ENCODE data around the gene C2CD4D. TPM values are rescaled to one million over a fixed set of nuclear protein-coding genes. Genes with fewer than 3 reads are reported as not detected.

The C2CD4D gene
- total RNA-seq, 1 donor from 2014 or later: 0.66 TPM

- intact Hi-C loops (cut with micrococcal nuclease): loop anchor here (1.0 to 5.0 kb wide), 13 partner anchors 28 to 509 kb away; partner anchors contain the start of genes CGN, MRPL9, RFX5 and RIIAD1
Measured at GRCh38 chr1:151790940-151791651, 48.5 kb downstream of the C2CD4D start.

DNA sequence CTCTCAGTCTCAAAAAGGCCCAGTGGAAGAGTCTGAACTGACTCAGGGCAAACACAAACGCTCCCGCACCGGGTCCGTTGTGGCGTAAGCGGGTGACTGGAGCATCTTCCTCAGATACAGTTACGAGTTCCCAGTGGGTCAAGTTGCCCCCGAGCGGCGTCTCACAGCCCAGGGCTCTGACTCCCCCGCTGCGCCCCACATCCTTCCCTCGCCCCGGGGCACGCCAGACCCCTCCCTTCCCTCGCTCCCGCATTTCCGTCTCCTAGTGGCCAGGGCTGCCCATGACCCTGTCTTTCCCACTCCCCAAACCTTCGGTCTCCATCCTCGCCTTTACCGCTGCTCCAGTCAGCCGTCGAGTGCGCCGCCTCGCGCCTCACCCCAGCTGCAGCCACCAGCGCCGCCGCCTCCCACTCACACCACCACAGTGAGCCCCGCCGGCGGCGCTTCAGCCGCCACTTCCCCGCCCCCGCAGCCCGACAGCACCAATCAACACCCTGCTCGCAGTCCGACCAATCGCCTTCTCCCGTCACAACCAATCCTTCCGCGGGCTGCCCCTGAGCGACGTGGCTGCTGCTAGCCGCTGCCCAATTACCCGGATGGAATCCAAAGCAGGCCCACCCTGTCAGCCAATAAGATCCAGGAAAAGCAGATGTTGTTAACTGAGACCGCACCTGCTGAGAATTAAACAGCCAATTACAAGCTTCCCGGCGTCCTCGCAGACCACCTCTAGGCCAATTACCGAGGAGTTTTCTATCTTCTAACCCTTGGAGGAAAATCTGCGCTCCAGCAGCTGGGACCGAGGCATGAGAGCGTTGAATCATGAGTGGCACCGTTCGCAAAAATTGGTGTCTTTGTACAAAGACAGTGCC, 49.3 kb downstream of the C2CD4D start, which contains the start of gene TDRKH:
Gene TDRKH, minus strand, starts transcription at position 430 of the 869 bp plus-strand sequence. CDS start 7,478 bp downstream, outside the sequence.
- intact Hi-C loops (cut with micrococcal nuclease): loop anchor here (1.0 to 5.0 kb wide), 13 partner anchors 27 to 508 kb away; partner anchors contain the start of genes CGN, MRPL9, RFX5 and RIIAD1

Other genes with a start within 250 kb of the C2CD4D start
- gene SNX27, start 227.8 kb downstream of the C2CD4D start, total RNA-seq: 27.0 and 27.6 TPM in 2 replicates
- not detected in 2 replicates for gene CELF3, start 123.0 kb downstream of the C2CD4D start, total RNA-seq
- gene RIIAD1, start 118.3 kb downstream of the C2CD4D start, total RNA-seq: not detected in 2 replicates
- gene MRPL9, start 76.3 kb downstream of the C2CD4D start, total RNA-seq: 108 and 113 TPM in 2 replicates
- 20.3 and 20.8 TPM in 2 replicates for gene TDRKH, start 49.3 kb downstream of the C2CD4D start, total RNA-seq
- 0.10 and 0.12 TPM in 2 replicates for gene LINGO4, start 34.4 kb downstream of the C2CD4D start, total RNA-seq
- 1.5 and 1.9 TPM in 2 replicates for gene RORC, start 8.0 kb downstream of the C2CD4D start, total RNA-seq
- not detected in 2 replicates for gene THEM5, start 13.9 kb upstream of the C2CD4D start, total RNA-seq
- 31.9 and 34.6 TPM in 2 replicates for gene THEM4, start 69.7 kb upstream of the C2CD4D start, total RNA-seq
- 263 and 272 TPM in 2 replicates for gene S100A10, start 154.0 kb upstream of the C2CD4D start, total RNA-seq
- 450 TPM in 2 replicates for gene S100A11, start 197.2 kb upstream of the C2CD4D start, total RNA-seq
- gene TCHHL1, start 249.2 kb upstream of the C2CD4D start, total RNA-seq: not detected in 2 replicates